HepG2 (cell line): ENCODE data around the gene C2orf81. TPM values are rescaled to one million over a fixed set of nuclear protein-coding genes. Genes with fewer than 3 reads are reported as not detected.

Source experiments
- DPF2 ChIP-seq: sonication (generic); formaldehyde crosslinking; IDR thresholded peaks from 2 replicates; pipeline ENCODE4 v1.4.0; 2020; ENCODE audit warnings: mild to moderate bottlenecking, low read depth, missing genetic modification reagents, borderline replicate concordance
- FOSL2 ChIP-seq: sonication (generic); formaldehyde crosslinking; IDR thresholded peaks from 2 replicates; pipeline ENCODE4 v1.4.0; 2020; ENCODE audit warnings: missing genetic modification reagents
- GABPB1 ChIP-seq: IDR thresholded peaks from 2 replicates; pipeline ENCODE4 v1.6.1; 2016; ENCODE audit warnings: mild to moderate bottlenecking, missing genetic modification reagents, moderate library complexity, missing compliant biosample characterization
- JARID2 ChIP-seq: sonication (generic); formaldehyde crosslinking; IDR thresholded peaks from 2 replicates; pipeline ENCODE4 v1.8.1; 2023; ENCODE audit warnings: missing genetic modification reagents, inconsistent platforms; ENCODE audit not compliant: insufficient replicate concordance
- KDM4B ChIP-seq: sonication (generic); formaldehyde crosslinking; IDR thresholded peaks from 2 replicates; pipeline ENCODE4 v1.4.0; 2020; ENCODE audit warnings: missing genetic modification reagents
- KDM5A ChIP-seq: fragments of 200-600 bp; sonication (generic); IDR thresholded peaks from 2 replicates; pipeline ENCODE4 v1.7.0; 2018; ENCODE audit warnings: antibody characterized with exemption, mild to moderate bottlenecking, low read length, borderline replicate concordance
- MAX ChIP-seq: IDR thresholded peaks from 2 replicates; pipeline ENCODE4 v1.6.1; 2012; ENCODE audit warnings: inconsistent platforms
- NCOR1 ChIP-seq: fragments of 200-600 bp; sonication (generic); IDR thresholded peaks from 2 replicates; pipeline ENCODE4 v1.7.0; 2017; ENCODE audit warnings: antibody characterized with exemption, low read length, borderline replicate concordance
- PAF1 ChIP-seq: IDR thresholded peaks from 2 replicates; pipeline ENCODE4 v1.6.1; 2016; ENCODE audit warnings: missing genetic modification reagents, missing compliant biosample characterization
- POLR2A ChIP-seq, 2 experiments: IDR thresholded peaks; 2 replicates each; pipeline ENCODE4 v1.6.1; 2011; ENCODE audit warnings: low read depth in 2 of 2, low read length in 2 of 2, mild to moderate bottlenecking in 1 of 2, moderate library complexity in 1 of 2; ENCODE audit not compliant: insufficient read depth in 1 of 2
- ZFP36L2 ChIP-seq: sonication (generic); formaldehyde crosslinking; IDR thresholded peaks from 2 replicates; pipeline ENCODE4 v1.4.0; 2020; ENCODE audit warnings: missing genetic modification reagents
- ZNF333 ChIP-seq: sonication (generic); formaldehyde crosslinking; IDR thresholded peaks from 2 replicates; pipeline ENCODE4 v1.4.0; 2020; ENCODE audit warnings: mild to moderate bottlenecking, missing genetic modification reagents, borderline replicate concordance
- ZNF512B ChIP-seq: sonication (generic); formaldehyde crosslinking; IDR thresholded peaks from 2 replicates; pipeline ENCODE4 v1.5.1; 2020; ENCODE audit warnings: missing genetic modification reagents, mild to moderate bottlenecking, borderline replicate concordance
- ZNF552 ChIP-seq: sonication (generic); formaldehyde crosslinking; IDR thresholded peaks from 2 replicates; pipeline ENCODE4 v1.9.0; 2022; ENCODE audit warnings: missing genetic modification reagents, mild to moderate bottlenecking, borderline replicate concordance
- ZNF850 ChIP-seq: sonication (generic); formaldehyde crosslinking; conservative IDR thresholded peaks from 2 replicates; pipeline ENCODE4 v1.9.0; 2021; ENCODE audit warnings: mild to moderate bottlenecking, missing genetic modification reagents
- polyA plus RNA-seq, 8 experiments: library from polyadenylated mRNA; depleted of rRNA in 3 of 8; stranded (reverse) in 7 of 8; unstranded in 1 of 8; fragments of >200 nt; fragmentation: Illumina TruSeq in 4 of 8; extraction: Trizol in 4 of 8; gene quantifications; 2 replicates each; pipeline versions ENCODE4 v1.2.1 to v1.2.3, GENCODE V29; 2011 to 2016; ENCODE audit warnings: low read depth in 4 of 8, missing spikeins in 1 of 8, mixed read lengths in 1 of 8; ENCODE audit not compliant: insufficient read depth in 1 of 8
- total RNA-seq, 5 experiments: library from RNA; depleted of rRNA; stranded (reverse); fragments of >200 nt; fragmentation: Illumina TruSeq; extraction: Trizol; gene quantifications; 2 replicates each; pipeline ENCODE4 v1.2.3, GENCODE V29; 2016; ENCODE audit warnings: low read depth in 1 of 5
- TF ChIP-seq, protein P1 (sequence below): IDR thresholded peaks from 2 replicates; pipeline ENCODE4 v1.6.1; 2016; ENCODE audit warnings: mild to moderate bottlenecking
- TF ChIP-seq, protein P2 (sequence below): sonication (generic); formaldehyde crosslinking; IDR thresholded peaks from 2 replicates; pipeline ENCODE4 v1.8.0; 2022; ENCODE audit warnings: low read depth, missing genetic modification reagents
- TF ChIP-seq, protein P3 (sequence below): sonication (generic); formaldehyde crosslinking; IDR thresholded peaks from 2 replicates; pipeline ENCODE4 v1.4.0; 2020; ENCODE audit warnings: missing genetic modification reagents

Gene C2orf81
- total and polyA plus RNA-seq, 2 of the 13 experiments (the other 11 are each of a cell fraction or from before 2014, with no cell fraction given) = 0.15 to 0.17 TPM

DNA sequence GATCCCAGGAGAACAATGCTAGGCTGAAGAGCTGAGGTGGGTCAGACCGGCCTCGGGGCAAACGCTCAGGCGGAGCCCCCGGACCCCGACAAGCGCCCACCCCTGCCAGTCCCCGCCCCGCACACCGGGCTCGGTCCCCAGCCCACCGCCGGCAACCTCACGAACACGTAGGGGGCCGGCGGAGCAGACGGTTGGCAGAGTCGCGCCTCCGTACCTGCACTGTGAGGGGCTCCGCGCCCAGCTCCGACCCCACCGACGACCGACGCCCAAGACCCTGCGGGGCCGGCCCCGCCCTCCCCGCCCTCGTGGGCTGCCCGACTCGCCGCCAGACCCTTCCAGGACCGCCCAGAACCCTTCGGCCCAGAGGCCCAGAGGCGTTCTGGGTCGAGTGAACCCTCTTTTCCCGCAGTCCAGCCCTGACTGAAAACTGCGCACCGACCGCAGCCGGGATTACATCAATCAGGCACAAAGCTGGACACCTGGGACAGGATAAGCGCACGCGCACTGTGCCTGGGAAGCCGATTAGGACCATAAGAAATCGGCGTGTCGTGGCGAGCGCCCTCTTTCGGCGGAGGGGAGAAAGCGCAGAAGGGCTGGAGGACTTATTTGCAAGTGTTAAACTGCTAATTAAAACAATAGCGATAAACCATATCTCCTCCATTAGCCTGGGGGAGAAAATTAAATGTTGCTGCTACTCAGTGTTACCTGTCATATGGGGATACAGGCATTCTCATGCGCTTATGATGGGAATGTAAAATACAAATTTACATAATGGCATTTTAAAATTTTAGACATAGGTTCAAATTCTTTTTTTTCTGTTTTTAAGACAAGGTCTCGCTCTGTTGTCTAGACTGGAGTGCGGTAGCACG is 29.6 kb downstream of the C2orf81 start (continued):
- TF ChIP-seq ZNF512B (CRISPR knock-in tag) = no peak
- TF ChIP-seq, protein P1, sequence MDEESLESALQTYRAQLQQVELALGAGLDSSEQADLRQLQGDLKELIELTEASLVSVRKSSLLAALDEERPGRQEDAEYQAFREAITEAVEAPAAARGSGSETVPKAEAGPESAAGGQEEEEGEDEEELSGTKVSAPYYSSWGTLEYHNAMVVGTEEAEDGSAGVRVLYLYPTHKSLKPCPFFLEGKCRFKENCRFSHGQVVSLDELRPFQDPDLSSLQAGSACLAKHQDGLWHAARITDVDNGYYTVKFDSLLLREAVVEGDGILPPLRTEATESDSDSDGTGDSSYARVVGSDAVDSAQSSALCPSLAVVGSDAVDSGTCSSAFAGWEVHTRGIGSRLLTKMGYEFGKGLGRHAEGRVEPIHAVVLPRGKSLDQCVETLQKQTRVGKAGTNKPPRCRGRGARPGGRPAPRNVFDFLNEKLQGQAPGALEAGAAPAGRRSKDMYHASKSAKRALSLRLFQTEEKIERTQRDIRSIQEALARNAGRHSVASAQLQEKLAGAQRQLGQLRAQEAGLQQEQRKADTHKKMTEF = peak; percentile 76
- no peak for TF ChIP-seq JARID2 (CRISPR knock-in tag)
- peak; percentile 52 to 96 for TF ChIP-seq POLR2A (IDR thresholded peaks at IDR 0.05; ENCODE audit: insufficient read depth in 1 of 2, low read depth in 2 of 2, low read length in 2 of 2)
- TF ChIP-seq ZNF850 (CRISPR knock-in tag) = no peak
- peak; percentile 80 for TF ChIP-seq GABPB1 (CRISPR knock-in tag)
- no peak; the same call in 1 of the 2 replicates for TF ChIP-seq ZNF552 (CRISPR knock-in tag)
- TF ChIP-seq ZFP36L2 (CRISPR knock-in tag) = no peak
- no peak for TF ChIP-seq DPF2 (CRISPR knock-in tag)
- no peak for TF ChIP-seq PAF1 (CRISPR knock-in tag)
- peak; percentile 93 for TF ChIP-seq KDM5A
- peak; percentile 49; the same call in 1 of the 2 replicates for TF ChIP-seq FOSL2 (CRISPR knock-in tag)
- TF ChIP-seq ZNF333 (CRISPR knock-in tag) = peak; percentile 75
- TF ChIP-seq, protein P2, sequence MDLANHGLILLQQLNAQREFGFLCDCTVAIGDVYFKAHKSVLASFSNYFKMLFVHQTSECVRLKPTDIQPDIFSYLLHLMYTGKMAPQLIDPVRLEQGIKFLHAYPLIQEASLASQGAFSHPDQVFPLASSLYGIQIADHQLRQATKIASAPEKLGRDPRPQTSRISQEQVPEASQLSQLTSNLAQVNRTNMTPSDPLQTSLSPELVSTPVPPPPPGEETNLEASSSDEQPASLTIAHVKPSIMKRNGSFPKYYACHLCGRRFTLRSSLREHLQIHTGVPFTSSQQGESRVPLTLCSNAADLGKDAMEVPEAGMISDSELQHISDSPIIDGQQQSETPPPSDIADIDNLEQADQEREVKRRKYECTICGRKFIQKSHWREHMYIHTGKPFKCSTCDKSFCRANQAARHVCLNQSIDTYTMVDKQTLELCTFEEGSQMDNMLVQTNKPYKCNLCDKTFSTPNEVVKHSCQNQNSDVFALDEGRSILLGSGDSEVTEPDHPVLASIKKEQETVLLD (CRISPR knock-in tag) = no peak
- TF ChIP-seq, protein P3, sequence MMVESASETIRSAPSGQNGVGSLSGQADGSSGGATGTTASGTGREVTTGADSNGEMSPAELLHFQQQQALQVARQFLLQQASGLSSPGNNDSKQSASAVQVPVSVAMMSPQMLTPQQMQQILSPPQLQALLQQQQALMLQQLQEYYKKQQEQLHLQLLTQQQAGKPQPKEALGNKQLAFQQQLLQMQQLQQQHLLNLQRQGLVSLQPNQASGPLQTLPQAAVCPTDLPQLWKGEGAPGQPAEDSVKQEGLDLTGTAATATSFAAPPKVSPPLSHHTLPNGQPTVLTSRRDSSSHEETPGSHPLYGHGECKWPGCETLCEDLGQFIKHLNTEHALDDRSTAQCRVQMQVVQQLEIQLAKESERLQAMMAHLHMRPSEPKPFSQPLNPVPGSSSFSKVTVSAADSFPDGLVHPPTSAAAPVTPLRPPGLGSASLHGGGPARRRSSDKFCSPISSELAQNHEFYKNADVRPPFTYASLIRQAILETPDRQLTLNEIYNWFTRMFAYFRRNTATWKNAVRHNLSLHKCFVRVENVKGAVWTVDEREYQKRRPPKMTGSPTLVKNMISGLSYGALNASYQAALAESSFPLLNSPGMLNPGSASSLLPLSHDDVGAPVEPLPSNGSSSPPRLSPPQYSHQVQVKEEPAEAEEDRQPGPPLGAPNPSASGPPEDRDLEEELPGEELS (CRISPR knock-in tag) = no peak; the same call in 1 of the 2 replicates
- TF ChIP-seq MAX = peak; percentile 66
- TF ChIP-seq KDM4B = no peak; the same call in 1 of the 2 replicates
- TF ChIP-seq NCOR1 = peak; percentile 48; the same call in 1 of the 2 replicates
